Fibroblast of skin of scalp (primary cell): ENCODE results near the gene LIFR.
"Not testable (repeated sequence)": the region's sequence is repeated elsewhere in the genome, so short reads cannot be mapped to it uniquely, and the experiment has no call there.

Source experiments
- DNase-seq: peaks from one replicate; pipeline ENCODE4 v3.0.0-alpha.2; 2013

Gene LIFR

GRCh38 chr5:38582293-38582974 is 26.0 kb upstream of the LIFR start:
- DNase-seq = no peak

GRCh38 chr5:38581597-38581996 is 25.2 kb upstream of the LIFR start:
- no peak for DNase-seq

- no peak for DNase-seq
These were observed 22.7 kb upstream of the LIFR start for GRCh38 chr5:38579105-38579504.

GRCh38 chr5:38576961-38577684 is 20.7 kb upstream of the LIFR start:
- DNase-seq = no peak

- no peak for DNase-seq
These were observed 20.0 kb upstream of the LIFR start for GRCh38 chr5:38576442-38576841.

- no peak for DNase-seq
These were observed 19.0 kb upstream of the LIFR start for GRCh38 chr5:38575476-38575875.

- DNase-seq = no peak
These were observed 17.6 kb upstream of the LIFR start for GRCh38 chr5:38574009-38574408.

- no peak for DNase-seq
These were observed 17.1 kb upstream of the LIFR start for GRCh38 chr5:38573521-38573920.

- no peak for DNase-seq
These were observed 12.7 kb upstream of the LIFR start for GRCh38 chr5:38569180-38569579.

GRCh38 chr5:38567306-38567705 is 10.9 kb upstream of the LIFR start:
- not testable (repeated sequence) for DNase-seq

GRCh38 chr5:38563624-38564023 is 7.2 kb upstream of the LIFR start:
- no peak for DNase-seq

GRCh38 chr5:38562444-38563210 is 6.2 kb upstream of the LIFR start:
- DNase-seq = no peak

GRCh38 chr5:38559428-38559827 is 3.0 kb upstream of the LIFR start:
- no peak for DNase-seq

GRCh38 chr5:38557792-38558191 is 1.3 kb upstream of the LIFR start:
- no peak for DNase-seq

GRCh38 chr5:38557308-38557710 is 863 bp upstream of the LIFR start:
- DNase-seq = no peak

GRCh38 chr5:38556088-38556598 is 303 bp downstream of the LIFR start:
- no peak for DNase-seq

GRCh38 chr5:38555354-38556087 is 925 bp downstream of the LIFR start:
- no peak for DNase-seq

GRCh38 chr5:38554861-38555260 is 1.6 kb downstream of the LIFR start:
- no peak for DNase-seq

- no peak for DNase-seq
These were observed 2.0 kb downstream of the LIFR start for GRCh38 chr5:38554403-38554802.

GRCh38 chr5:38553001-38553521 is 3.4 kb downstream of the LIFR start:
- DNase-seq = no peak

GRCh38 chr5:38551030-38552017 is 5.1 kb downstream of the LIFR start:
- peak; percentile 63 for DNase-seq
